ENCODE measurements around the gene RHOH. TPM values are rescaled to one million over a fixed set of nuclear protein-coding genes. Genes with fewer than 3 reads are reported as not detected.

Gene RHOH
- total and polyA plus RNA-seq, 10 of the 15 experiments (the other 5 are each of a cell fraction or from before 2014, with no cell fraction given), result 46.5 to 120 (median 57.9) TPM

DNA sequence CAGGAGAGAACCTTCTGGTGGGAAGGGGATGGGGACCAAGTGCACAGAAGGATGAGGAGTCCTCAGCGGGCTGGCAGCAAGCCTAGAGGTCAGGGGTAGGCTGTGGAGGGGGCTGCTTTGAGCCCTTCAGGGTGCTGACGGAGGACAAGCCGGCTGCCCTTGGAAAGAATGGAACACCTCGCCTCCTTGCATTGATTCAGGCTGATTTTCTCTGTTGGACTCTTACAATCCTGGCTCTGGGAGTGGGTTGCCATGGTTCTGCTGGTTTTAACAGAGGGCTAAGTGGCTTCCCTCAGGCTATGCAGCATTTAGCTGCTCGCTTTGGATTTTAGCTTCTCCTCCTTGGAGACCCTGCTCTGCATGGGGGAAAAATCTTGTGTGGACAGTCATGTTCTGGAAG is 88.9 kb downstream of the RHOH start:
- CTCF ChIA-PET, result interaction anchor here (0.6 to 1.2 kb wide), 4 partner anchors 13 to 637 kb away, joined by 3 read pairs; no protein-coding TSS in a partner anchor
- Histone ChIP-seq H3K4me2 (ENCODE audit: control insufficient read depth, insufficient read depth) (no peak overlapping the region), H2AFZ (ENCODE audit: control insufficient read depth, low read depth, low read length) (no peak overlapping the region), H3K27me3 (replicated peaks in 1 of 2; ENCODE audit: control insufficient read depth in 2 of 2, insufficient read depth in 2 of 2, low read length in 1 of 2) (no peaks in the 10 kb centered on the region), H3K4me3 (no peak overlapping the region), H3K79me2 (ENCODE audit: control insufficient read depth, insufficient read depth, low read length) (no peaks in the 10 kb centered on the region), H3K9me3 (replicated peaks; ENCODE audit: control insufficient read depth, insufficient read depth, low read length) (no peaks in the 10 kb centered on the region; the same call in 2 of the 3 replicates), H3K27ac (ENCODE audit: control insufficient read depth, insufficient read depth) (no peak overlapping the region), H3K9ac (ENCODE audit: control insufficient read depth, insufficient read depth, low read length) (no peak overlapping the region), H3K36me3 (ENCODE audit: control insufficient read depth in 2 of 2, insufficient read depth in 2 of 2, low read length in 1 of 2) (no peaks in the 10 kb centered on the region), H3K4me1 (ENCODE audit: control insufficient read depth, insufficient read depth, low read length) (peaks cover 12% of the 10 kb centered on the region), H4K20me1 (ENCODE audit: control insufficient read depth, insufficient read depth) (no peaks in the 10 kb centered on the region)
- in situ Hi-C loops (cut with MboI) (no loop called here), intact Hi-C loops (cut with micrococcal nuclease; ENCODE audit: unreplicated experiment) (no loop called here)
- no peak for DNase-seq (ENCODE audit: low read depth, low spot score)
- no TSS peak for BruUV-seq (replicated peaks)
- RAD21 ChIA-PET (ENCODE audit: unreplicated experiment), result interaction anchor here (1.0 to 1.6 kb wide), 3 partner anchors 16 to 24 kb away, joined by 3 to 4 read pairs (median 3); no protein-coding TSS in a partner anchor
- no peak for TF ChIP-seq LARP7 (IDR thresholded peaks at IDR 0.05)
- POLR2A ChIA-PET, result no interaction called here
- no peak for ATAC-seq
- FAIRE-seq, result no peak
- WGBS (ENCODE audit: insufficient coverage, insufficient replicate concordance, low lambda C conversion rate, missing lambda C conversion rate), result 88% methylated on average over 5 of the region's 5 CpGs
- SMC1A ChIA-PET (ENCODE audit: uncharacterized antibody, unreplicated experiment), result interaction anchor here (0.8 to 1.3 kb wide), 2 partner anchors 66 to 130 kb away, joined by 3 read pairs; no protein-coding TSS in a partner anchor

DNA sequence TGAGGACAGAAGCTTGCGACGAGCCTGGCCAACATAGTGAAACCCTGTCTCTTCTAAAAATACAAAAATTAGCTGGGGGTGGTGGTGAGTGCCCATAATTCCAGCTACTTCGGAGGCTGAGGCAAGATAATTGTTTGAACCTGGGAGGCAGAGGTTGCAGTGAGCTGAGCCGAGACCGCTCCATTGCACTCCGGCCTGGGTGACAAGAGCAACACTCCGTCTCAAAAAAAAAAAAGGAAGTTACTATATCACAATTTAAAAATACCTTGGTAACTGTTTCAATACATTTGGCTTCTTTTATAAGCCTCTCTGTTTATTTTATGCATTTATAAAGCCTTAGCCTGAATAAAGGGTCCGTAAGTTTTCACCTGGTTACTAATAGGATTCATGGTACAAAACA is 91.7 kb downstream of the RHOH start:
- DNase-seq (ENCODE audit: low read depth, low spot score), result no peak
- ATAC-seq, result no peak
- no peaks in the 10 kb centered on the region for H3K9me3 ChIP-seq (replicated peaks; ENCODE audit: control insufficient read depth, insufficient read depth, low read length)
- ChIA-PET POLR2A (no interaction called here), CTCF (interaction anchor here (0.7 to 1.4 kb wide), 2 partner anchors 37 to 60 kb away, joined by 3 to 4 read pairs; no protein-coding TSS in a partner anchor), RAD21 (ENCODE audit: unreplicated experiment) (no interaction called here), SMC1A (ENCODE audit: uncharacterized antibody, unreplicated experiment) (interaction anchor here (1.6 to 3.0 kb wide), 6 partner anchors 8 to 89 kb away, joined by 3 to 12 read pairs (median 4); no protein-coding TSS in a partner anchor)
- no peak overlapping the region for H3K4me3 ChIP-seq
- no peaks in the 10 kb centered on the region for H3K36me3 ChIP-seq (ENCODE audit: control insufficient read depth in 2 of 2, insufficient read depth in 2 of 2, low read length in 1 of 2)
- H3K4me1 ChIP-seq (ENCODE audit: control insufficient read depth, insufficient read depth, low read length), result peaks cover 12% of the 10 kb centered on the region
- H3K27ac ChIP-seq (ENCODE audit: control insufficient read depth, insufficient read depth), result no peak overlapping the region
- no peaks in the 10 kb centered on the region for H4K20me1 ChIP-seq (ENCODE audit: control insufficient read depth, insufficient read depth)
- H3K27me3 ChIP-seq (replicated peaks in 1 of 2; ENCODE audit: control insufficient read depth in 2 of 2, insufficient read depth in 2 of 2, low read length in 1 of 2), result no peaks in the 10 kb centered on the region
- H2AFZ ChIP-seq (ENCODE audit: control insufficient read depth, low read depth, low read length), result no peak overlapping the region
- in situ Hi-C loops (cut with MboI) (no loop called here), intact Hi-C loops (cut with micrococcal nuclease; ENCODE audit: unreplicated experiment) (no loop called here)
- no TSS peak for BruUV-seq (replicated peaks)
- H3K9ac ChIP-seq (ENCODE audit: control insufficient read depth, insufficient read depth, low read length), result no peak overlapping the region
- 75% methylated on average over 8 of the region's 8 CpGs for WGBS (ENCODE audit: insufficient coverage, insufficient replicate concordance, low lambda C conversion rate, missing lambda C conversion rate)
- H3K79me2 ChIP-seq (ENCODE audit: control insufficient read depth, insufficient read depth, low read length), result no peaks in the 10 kb centered on the region
- no peak overlapping the region for H3K4me2 ChIP-seq (ENCODE audit: control insufficient read depth, insufficient read depth)
- FAIRE-seq, result no peak
- TF ChIP-seq NR2C2 (IDR thresholded peaks at IDR 0.05; ENCODE audit: borderline replicate concordance, control insufficient read depth, insufficient read length, low read depth) (no peak), USF1 (IDR thresholded peaks at IDR 0.05; ENCODE audit: borderline replicate concordance, extremely low read length, insufficient read depth, low read depth, low read length) (no peak), ETV6 (conservative IDR thresholded peaks at IDR 0.05 in 1 of 2, IDR thresholded peaks at IDR 0.05 in 1 of 2; ENCODE audit: borderline replicate concordance in 1 of 2, low read depth in 1 of 2) (no peak), SMAD5 (IDR thresholded peaks at IDR 0.05; ENCODE audit: low read depth) (no peak), DPF2 (IDR thresholded peaks at IDR 0.05) (no peak), MEF2B (IDR thresholded peaks at IDR 0.05; ENCODE audit: partially characterized antibody, poor library complexity, severe bottlenecking) (no peak), EED (IDR thresholded peaks at IDR 0.05; ENCODE audit: low read depth) (no peak), SIN3A (IDR thresholded peaks at IDR 0.05; ENCODE audit: low read depth, low read length) (no peak), BCL11A (IDR thresholded peaks at IDR 0.05; ENCODE audit: low read depth, low read length) (no peak)
- TF ChIP-seq, protein P1, sequence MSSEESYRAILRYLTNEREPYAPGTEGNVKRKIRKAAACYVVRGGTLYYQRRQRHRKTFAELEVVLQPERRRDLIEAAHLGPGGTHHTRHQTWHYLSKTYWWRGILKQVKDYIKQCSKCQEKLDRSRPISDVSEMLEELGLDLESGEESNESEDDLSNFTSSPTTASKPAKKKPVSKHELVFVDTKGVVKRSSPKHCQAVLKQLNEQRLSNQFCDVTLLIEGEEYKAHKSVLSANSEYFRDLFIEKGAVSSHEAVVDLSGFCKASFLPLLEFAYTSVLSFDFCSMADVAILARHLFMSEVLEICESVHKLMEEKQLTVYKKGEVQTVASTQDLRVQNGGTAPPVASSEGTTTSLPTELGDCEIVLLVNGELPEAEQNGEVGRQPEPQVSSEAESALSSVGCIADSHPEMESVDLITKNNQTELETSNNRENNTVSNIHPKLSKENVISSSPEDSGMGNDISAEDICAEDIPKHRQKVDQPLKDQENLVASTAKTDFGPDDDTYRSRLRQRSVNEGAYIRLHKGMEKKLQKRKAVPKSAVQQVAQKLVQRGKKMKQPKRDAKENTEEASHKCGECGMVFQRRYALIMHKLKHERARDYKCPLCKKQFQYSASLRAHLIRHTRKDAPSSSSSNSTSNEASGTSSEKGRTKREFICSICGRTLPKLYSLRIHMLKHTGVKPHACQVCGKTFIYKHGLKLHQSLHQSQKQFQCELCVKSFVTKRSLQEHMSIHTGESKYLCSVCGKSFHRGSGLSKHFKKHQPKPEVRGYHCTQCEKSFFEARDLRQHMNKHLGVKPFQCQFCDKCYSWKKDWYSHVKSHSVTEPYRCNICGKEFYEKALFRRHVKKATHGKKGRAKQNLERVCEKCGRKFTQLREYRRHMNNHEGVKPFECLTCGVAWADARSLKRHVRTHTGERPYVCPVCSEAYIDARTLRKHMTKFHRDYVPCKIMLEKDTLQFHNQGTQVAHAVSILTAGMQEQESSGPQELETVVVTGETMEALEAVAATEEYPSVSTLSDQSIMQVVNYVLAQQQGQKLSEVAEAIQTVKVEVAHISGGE (CRISPR knock-in tag; IDR thresholded peaks at IDR 0.05), result no peak
- TF ChIP-seq, protein P2, sequence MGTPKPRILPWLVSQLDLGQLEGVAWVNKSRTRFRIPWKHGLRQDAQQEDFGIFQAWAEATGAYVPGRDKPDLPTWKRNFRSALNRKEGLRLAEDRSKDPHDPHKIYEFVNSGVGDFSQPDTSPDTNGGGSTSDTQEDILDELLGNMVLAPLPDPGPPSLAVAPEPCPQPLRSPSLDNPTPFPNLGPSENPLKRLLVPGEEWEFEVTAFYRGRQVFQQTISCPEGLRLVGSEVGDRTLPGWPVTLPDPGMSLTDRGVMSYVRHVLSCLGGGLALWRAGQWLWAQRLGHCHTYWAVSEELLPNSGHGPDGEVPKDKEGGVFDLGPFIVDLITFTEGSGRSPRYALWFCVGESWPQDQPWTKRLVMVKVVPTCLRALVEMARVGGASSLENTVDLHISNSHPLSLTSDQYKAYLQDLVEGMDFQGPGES (IDR thresholded peaks at IDR 0.05), result no peak

Measured in GM12878 (cell line).